ENCODE measurements around the gene MLF2. TPM values are rescaled to one million over a fixed set of nuclear protein-coding genes. Genes with fewer than 3 reads are reported as not detected.
A peak's percentile ranks its signal among the peaks of the same experiment; 100 is the strongest.

Gene MLF2
- total and polyA plus RNA-seq, 9 of the 15 experiments (the other 6 are each of a cell fraction or from before 2014, with no cell fraction given), result 11.4 to 190 (median 139) TPM

DNA sequence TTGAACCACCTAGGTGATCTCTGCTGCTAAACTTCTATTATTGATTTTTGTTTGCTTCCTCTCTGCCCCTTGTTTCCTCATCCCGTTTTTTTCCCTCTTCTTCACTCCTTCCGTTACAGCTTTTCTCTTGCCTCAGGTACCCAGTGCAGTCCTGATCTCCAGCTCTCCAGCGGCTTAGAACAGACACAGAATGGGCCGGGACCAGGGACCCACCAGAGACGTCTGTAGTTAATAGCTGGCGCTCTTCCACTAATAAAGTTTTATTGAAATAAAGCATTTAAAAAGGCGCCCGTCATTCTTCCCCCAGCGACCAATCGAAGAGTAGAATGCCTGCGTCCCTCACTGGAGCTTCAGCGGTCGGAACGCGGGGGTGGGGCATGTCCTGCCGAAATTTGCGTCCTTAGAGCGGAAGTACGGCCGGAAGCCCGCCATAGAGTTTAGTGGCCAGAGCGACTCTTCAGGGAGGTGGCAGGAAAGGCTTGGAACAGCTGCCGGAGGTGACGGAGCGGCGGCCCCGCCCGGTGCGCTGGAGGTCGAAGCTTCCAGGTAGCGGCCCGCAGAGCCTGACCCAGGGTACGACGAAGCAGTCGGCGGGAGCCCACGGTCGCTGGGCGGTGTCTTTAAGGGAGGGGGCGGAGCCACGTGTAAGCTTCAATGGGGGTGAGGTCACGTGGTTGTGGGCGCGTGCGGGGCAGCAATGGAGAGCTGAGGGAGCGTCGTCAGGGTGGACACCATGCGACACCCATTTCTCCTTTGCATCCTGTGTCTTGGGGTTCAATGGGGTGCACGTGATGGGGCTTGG, 29.1 kb downstream of the MLF2 start, which contains the start of gene COPS7A (continued):
- TF ChIP-seq, protein P1, sequence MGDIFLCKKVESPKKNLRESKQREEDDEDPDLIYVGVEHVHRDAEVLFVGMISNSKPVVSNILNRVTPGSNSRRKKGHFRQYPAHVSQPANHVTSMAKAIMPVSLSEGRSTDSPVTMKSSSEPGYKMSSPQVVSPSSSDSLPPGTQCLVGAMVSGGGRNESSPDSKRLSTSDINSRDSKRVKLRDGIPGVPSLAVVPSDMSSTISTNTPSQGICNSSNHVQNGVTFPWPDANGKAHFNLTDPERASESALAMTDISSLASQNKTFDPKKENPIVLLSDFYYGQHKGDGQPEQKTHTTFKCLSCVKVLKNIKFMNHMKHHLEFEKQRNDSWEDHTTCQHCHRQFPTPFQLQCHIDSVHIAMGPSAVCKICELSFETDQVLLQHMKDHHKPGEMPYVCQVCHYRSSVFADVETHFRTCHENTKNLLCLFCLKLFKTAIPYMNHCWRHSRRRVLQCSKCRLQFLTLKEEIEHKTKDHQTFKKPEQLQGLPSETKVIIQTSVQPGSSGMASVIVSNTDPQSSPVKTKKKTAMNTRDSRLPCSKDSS (IDR thresholded peaks at IDR 0.05; ENCODE audit: low read depth, partially characterized antibody), result no peak
- no peak; the same call in 1 of the 2 replicates for TF ChIP-seq NFE2 (IDR thresholded peaks at IDR 0.05; ENCODE audit: low read depth)
- peak in 1 of 2 experiments; percentile 82; a peak in 2 of 3 replicates for TF ChIP-seq CBX3 (IDR thresholded peaks at IDR 0.05; ENCODE audit: borderline replicate concordance in 1 of 2, low read length in 2 of 2)
- no peak for TF ChIP-seq ZNF311 (CRISPR knock-in tag; IDR thresholded peaks at IDR 0.05)
- peak; percentile 96 for TF ChIP-seq ETV1 (tag; conservative IDR thresholded peaks at IDR 0.05; ENCODE audit: low read depth)
- no peak for TF ChIP-seq KLF6 (CRISPR knock-in tag; IDR thresholded peaks at IDR 0.05; ENCODE audit: borderline replicate concordance)
- TF ChIP-seq, protein P2, sequence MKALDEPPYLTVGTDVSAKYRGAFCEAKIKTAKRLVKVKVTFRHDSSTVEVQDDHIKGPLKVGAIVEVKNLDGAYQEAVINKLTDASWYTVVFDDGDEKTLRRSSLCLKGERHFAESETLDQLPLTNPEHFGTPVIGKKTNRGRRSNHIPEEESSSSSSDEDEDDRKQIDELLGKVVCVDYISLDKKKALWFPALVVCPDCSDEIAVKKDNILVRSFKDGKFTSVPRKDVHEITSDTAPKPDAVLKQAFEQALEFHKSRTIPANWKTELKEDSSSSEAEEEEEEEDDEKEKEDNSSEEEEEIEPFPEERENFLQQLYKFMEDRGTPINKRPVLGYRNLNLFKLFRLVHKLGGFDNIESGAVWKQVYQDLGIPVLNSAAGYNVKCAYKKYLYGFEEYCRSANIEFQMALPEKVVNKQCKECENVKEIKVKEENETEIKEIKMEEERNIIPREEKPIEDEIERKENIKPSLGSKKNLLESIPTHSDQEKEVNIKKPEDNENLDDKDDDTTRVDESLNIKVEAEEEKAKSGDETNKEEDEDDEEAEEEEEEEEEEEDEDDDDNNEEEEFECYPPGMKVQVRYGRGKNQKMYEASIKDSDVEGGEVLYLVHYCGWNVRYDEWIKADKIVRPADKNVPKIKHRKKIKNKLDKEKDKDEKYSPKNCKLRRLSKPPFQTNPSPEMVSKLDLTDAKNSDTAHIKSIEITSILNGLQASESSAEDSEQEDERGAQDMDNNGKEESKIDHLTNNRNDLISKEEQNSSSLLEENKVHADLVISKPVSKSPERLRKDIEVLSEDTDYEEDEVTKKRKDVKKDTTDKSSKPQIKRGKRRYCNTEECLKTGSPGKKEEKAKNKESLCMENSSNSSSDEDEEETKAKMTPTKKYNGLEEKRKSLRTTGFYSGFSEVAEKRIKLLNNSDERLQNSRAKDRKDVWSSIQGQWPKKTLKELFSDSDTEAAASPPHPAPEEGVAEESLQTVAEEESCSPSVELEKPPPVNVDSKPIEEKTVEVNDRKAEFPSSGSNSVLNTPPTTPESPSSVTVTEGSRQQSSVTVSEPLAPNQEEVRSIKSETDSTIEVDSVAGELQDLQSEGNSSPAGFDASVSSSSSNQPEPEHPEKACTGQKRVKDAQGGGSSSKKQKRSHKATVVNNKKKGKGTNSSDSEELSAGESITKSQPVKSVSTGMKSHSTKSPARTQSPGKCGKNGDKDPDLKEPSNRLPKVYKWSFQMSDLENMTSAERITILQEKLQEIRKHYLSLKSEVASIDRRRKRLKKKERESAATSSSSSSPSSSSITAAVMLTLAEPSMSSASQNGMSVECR (CRISPR knock-in tag; IDR thresholded peaks at IDR 0.05), result peak; percentile 59; the same call in 1 of the 2 replicates
- no peak for TF ChIP-seq NR3C1 (CRISPR knock-in tag; IDR thresholded peaks at IDR 0.05)
- peak; percentile 17; the same call in 1 of the 2 replicates for TF ChIP-seq ATF3 (IDR thresholded peaks at IDR 0.05)
- no peak for TF ChIP-seq ATF3 (CRISPR knock-in tag; conservative IDR thresholded peaks at IDR 0.05)
- TF ChIP-seq CREB3L1 (IDR thresholded peaks at IDR 0.05; ENCODE audit: borderline replicate concordance, low read depth), result peak; percentile 98
- peak; percentile 52 for TF ChIP-seq EP300 (IDR thresholded peaks at IDR 0.05; ENCODE audit: low read length)
- TF ChIP-seq BRD9 (IDR thresholded peaks at IDR 0.05; ENCODE audit: low read depth, partially characterized antibody), result peak; percentile 83
- TF ChIP-seq KAT7 (CRISPR knock-in tag; IDR thresholded peaks at IDR 0.05; ENCODE audit: borderline replicate concordance), result peak; percentile 76; the same call in 1 of the 2 replicates
- TF ChIP-seq CTCF (IDR thresholded peaks at IDR 0.05 in 2 of 3, conservative IDR thresholded peaks at IDR 0.05 in 1 of 3; ENCODE audit: insufficient read depth in 2 of 3, low read depth in 1 of 3, low read length in 3 of 3), result peak in 1 of 3 experiments; percentile 30; a peak in 2 of 6 replicates

Data from K562 (cell line).